Gastrocnemius medialis (tissue), 4 donors: Measurements from ENCODE around the gene DGKG. TPM values are rescaled to one million over a fixed set of nuclear protein-coding genes. Genes with fewer than 3 reads are reported as not detected.
A peak's percentile ranks its signal among the peaks of the same experiment; 100 is the strongest.

Experiments
- ATAC-seq, 2 donors: fragments of 150-250 bp; one replicate each; pipeline ENCODE4 v1.9.1; 2016
- DNase-seq, 2 donors: peaks; one replicate each; pipeline ENCODE4 v3.0.0-alpha.2; 2019
- H3K27ac ChIP-seq, 4 donors: fragments of 200-600 bp; sonication (generic); 1 replicate in 1 of 4; 2 replicates in 3 of 4; pipeline ENCODE4 v1.5.1; 2016 to 2018; ENCODE audit warnings: mild to moderate bottlenecking in 2 of 4, moderate library complexity in 1 of 4
- H3K27me3 ChIP-seq, 3 donors: fragments of 200-600 bp; sonication (generic) in 2 of 3; 1 replicate in 1 of 3; 2 replicates in 2 of 3; pipeline versions ENCODE4 v1.5.1 to v1.6.0; 2016 to 2019; ENCODE audit warnings: mild to moderate bottlenecking in 1 of 3, moderate library complexity in 1 of 3
- H3K36me3 ChIP-seq, 2 donors: fragments of 200-600 bp; sonication (generic) in 1 of 2; one replicate each; pipeline ENCODE4 v1.5.1; 2017 to 2018
- H3K4me1 ChIP-seq, 2 donors: fragments of 200-600 bp; sonication (generic) in 1 of 2; one replicate each; pipeline ENCODE4 v1.5.1; 2016 to 2017; ENCODE audit warnings: mild to moderate bottlenecking in 2 of 2
- H3K4me3 ChIP-seq, 4 donors: fragments of 200-600 bp; sonication (generic) in 3 of 4; 1 replicate in 1 of 4; 2 replicates in 3 of 4; pipeline ENCODE4 v1.5.1; 2016 to 2019; ENCODE audit warnings: mild to moderate bottlenecking in 2 of 4
- H3K9me3 ChIP-seq, 3 donors: fragments of 200-600 bp; sonication (generic) in 2 of 3; 1 replicate in 1 of 3; 2 replicates in 2 of 3; pipeline ENCODE4 v1.5.1; 2016 to 2019
- POLR2A ChIP-seq, 2 donors: fragments of 450-650 bp; IDR thresholded peaks; one replicate each; pipeline ENCODE4 v1.6.1; 2017; ENCODE audit warnings: antibody characterized with exemption in 2 of 2, mild to moderate bottlenecking in 2 of 2, moderate library complexity in 2 of 2
- in situ Hi-C, 4 donors: fragments of 200-750 bp; cut with MboI; loops; one replicate each; pipeline versions ENCODE4 v1.15.0 to v1.8.0; 2017; ENCODE audit warnings: low sequenced_read_pairs in 4 of 4
- intact Hi-C: fragments of 100-400 bp; cut with DNase I; formaldehyde crosslinking; loops from one replicate; pipeline ENCODE4 v1.15.1; 2023; ENCODE audit warnings: low total_unique reads
- total RNA-seq, 4 donors: library from RNA; depleted of rRNA; stranded (reverse); fragments of >200 nt; gene quantifications; one replicate each; pipeline versions ENCODE4 v1.1.0 to v1.2.3, GENCODE V29; 2016
- TF ChIP-seq, protein P1 (sequence below), 5 experiments: fragments of 450-650 bp in 3 of 5; fragments of 200-600 bp in 2 of 5; sonication (generic) in 2 of 5; IDR thresholded peaks in 4 of 5; conservative IDR thresholded peaks in 1 of 5; 1 replicate in 4 of 5; 2 replicates in 1 of 5; pipeline ENCODE4 v1.5.1; 2016 to 2019; ENCODE audit warnings: antibody characterized with exemption in 5 of 5, mild to moderate bottlenecking in 3 of 5, moderate library complexity in 3 of 5

Gene DGKG
- total RNA-seq, 4 donors from 2014 or later: 5.0 to 11.2 (median 7.7) TPM

DNA sequence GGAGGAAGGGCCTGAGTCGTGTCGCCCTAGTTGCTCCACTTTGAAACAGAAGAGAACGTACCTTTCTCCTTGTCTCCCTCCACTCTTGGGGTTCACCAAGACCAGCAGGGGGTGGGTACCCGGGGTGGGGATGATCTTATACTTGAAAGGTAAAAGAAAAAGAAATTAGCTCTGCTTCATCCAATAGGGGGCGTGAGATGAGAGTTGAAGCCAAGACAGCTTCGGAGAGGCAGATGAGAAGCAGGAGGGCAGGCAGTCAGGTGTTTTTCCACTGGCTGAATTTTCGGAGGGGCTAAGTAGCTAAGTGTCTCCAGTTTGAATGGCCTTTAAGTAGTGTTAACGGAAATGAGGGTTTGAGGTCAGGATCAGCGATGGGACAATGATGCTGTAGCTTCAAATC lies 100.4 kb downstream of the DGKG start:
- Histone ChIP-seq H3K4me3 (no peak overlapping the region), H3K36me3 (no peaks in the 10 kb centered on the region), H3K27me3 (no peaks in the 10 kb centered on the region), H3K27ac (no peak overlapping the region), H3K9me3 (no peaks in the 10 kb centered on the region), H3K4me1 (no peaks in the 10 kb centered on the region)
- in situ Hi-C loops (loop anchor here in 1 of 4 donors (5.0 kb wide), 1 partner anchor 276 kb away; no protein-coding TSS in a partner anchor), intact Hi-C loops (loop anchor here (5.0 kb wide), 1 partner anchor 279 kb away; no protein-coding TSS in a partner anchor)
- TF ChIP-seq, protein P1, sequence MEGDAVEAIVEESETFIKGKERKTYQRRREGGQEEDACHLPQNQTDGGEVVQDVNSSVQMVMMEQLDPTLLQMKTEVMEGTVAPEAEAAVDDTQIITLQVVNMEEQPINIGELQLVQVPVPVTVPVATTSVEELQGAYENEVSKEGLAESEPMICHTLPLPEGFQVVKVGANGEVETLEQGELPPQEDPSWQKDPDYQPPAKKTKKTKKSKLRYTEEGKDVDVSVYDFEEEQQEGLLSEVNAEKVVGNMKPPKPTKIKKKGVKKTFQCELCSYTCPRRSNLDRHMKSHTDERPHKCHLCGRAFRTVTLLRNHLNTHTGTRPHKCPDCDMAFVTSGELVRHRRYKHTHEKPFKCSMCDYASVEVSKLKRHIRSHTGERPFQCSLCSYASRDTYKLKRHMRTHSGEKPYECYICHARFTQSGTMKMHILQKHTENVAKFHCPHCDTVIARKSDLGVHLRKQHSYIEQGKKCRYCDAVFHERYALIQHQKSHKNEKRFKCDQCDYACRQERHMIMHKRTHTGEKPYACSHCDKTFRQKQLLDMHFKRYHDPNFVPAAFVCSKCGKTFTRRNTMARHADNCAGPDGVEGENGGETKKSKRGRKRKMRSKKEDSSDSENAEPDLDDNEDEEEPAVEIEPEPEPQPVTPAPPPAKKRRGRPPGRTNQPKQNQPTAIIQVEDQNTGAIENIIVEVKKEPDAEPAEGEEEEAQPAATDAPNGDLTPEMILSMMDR (IDR thresholded peaks at IDR 0.05 in 4 of 5, conservative IDR thresholded peaks at IDR 0.05 in 1 of 5): no peak
- no peak for TF ChIP-seq POLR2A (IDR thresholded peaks at IDR 0.05)
- DNase-seq: no peak
- no peak for ATAC-seq

DNA sequence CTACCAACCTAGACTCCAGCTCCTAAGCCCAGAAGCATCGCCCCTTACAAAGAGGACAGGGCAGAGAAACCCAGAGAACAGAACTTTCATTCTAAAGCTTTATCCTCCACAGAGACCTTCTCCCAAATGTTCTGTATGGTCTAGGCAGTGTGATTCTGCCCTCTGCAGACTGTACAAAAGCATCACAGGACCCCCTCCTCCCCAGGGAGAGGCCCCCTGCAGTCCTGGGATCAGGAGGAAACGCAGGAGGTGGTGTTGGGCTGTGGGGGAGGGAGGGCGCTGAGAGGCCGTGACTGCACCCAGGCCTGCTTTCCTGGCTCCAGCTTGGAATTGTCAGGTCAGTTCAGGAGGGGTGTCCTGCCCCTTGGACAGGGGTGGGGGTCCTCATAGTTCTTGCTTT lies 101.3 kb downstream of the DGKG start:
- intact Hi-C loops (loop anchor here (5.0 kb wide), 1 partner anchor 278 kb away; no protein-coding TSS in a partner anchor), in situ Hi-C loops (loop anchor here in 1 of 4 donors (5.0 kb wide), 1 partner anchor 277 kb away; no protein-coding TSS in a partner anchor)
- DNase-seq (no peak), ATAC-seq (no peak)
- no peaks in the 10 kb centered on the region for H3K4me1 ChIP-seq
- no peaks in the 10 kb centered on the region for H3K36me3 ChIP-seq
- H3K27me3 ChIP-seq: no peaks in the 10 kb centered on the region
- H3K9me3 ChIP-seq: no peaks in the 10 kb centered on the region
- TF ChIP-seq, protein P1 (IDR thresholded peaks at IDR 0.05 in 4 of 5, conservative IDR thresholded peaks at IDR 0.05 in 1 of 5): no peak
- no peak for TF ChIP-seq POLR2A (IDR thresholded peaks at IDR 0.05)
- H3K27ac ChIP-seq: no peak overlapping the region
- H3K4me3 ChIP-seq: no peak overlapping the region

DNA sequence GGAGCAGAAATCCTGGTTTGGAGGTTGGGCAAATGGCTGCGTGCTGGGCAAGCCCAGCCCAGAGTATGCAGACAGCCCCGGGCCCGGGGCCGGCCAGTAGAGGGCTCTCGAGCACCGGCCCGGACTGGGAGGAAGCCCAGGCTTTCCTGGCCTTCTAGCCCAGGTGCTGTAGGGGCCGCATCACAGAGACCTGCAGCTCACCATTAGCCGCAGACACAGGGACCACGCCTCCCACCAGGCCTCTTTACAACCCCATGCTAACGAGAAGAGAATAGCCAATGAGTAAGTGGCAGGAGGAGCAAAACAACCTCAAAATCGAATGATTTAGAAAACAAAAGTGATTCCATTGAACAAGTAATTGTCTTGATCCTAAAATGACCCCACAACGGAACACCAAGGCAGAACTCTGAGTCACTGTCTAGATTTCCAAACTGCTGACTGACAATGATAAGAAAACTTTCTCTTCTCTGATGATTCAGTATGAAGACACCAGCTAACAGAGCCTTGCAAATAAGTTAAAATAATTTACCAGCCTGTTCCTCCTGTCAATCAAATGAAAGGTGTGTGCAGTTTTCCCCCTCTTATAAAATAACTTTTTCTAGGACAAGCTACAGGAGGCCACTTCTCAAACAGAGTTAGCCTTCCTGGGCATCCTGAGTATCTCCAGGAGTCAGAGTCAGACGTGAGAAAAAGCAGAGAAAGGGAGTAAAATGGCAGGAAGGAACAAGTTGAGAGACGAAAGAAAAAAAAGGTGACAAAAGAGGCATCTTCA lies 102.2 kb downstream of the DGKG start:
- Histone ChIP-seq H3K27ac (no peak overlapping the region), H3K9me3 (no peaks in the 10 kb centered on the region), H3K4me3 (no peak overlapping the region), H3K36me3 (no peaks in the 10 kb centered on the region), H3K27me3 (no peaks in the 10 kb centered on the region), H3K4me1 (no peaks in the 10 kb centered on the region)
- TF ChIP-seq, protein P1 (IDR thresholded peaks at IDR 0.05 in 4 of 5, conservative IDR thresholded peaks at IDR 0.05 in 1 of 5): peak; percentile 40 to 86 (median 68)
- TF ChIP-seq POLR2A (IDR thresholded peaks at IDR 0.05): no peak
- in situ Hi-C loops (loop anchor here (5.0 to 10.0 kb wide), 3 partner anchors 275 to 285 kb away; partner anchors contain the start of gene CRYGS (in 1 of the 4)), intact Hi-C loops (loop anchor here (1.0 to 5.0 kb wide), 2 partner anchors 277 to 281 kb away; no protein-coding TSS in a partner anchor)
- DNase-seq (peak; percentile 14 to 48), ATAC-seq (peak; percentile 69 to 89)

DNA sequence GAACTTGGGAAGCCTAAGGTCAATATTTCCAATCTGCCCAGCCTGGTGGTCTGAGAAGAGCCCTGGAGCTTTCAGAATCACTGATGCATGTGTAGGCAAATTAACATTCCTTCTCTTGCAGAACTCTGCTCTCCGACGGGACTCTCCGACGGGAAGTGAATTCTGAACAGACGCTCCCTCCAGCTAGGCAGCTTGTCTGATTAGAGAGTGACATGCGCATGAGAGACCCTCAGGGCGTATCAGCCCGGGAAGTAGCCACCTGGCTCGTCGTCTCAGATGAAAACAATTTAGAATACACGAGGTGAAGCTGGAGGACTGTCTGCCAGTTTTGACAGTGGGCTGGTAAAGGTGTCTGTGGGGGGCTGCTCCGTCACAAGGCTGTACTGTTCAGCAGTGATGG lies 103.1 kb downstream of the DGKG start:
- in situ Hi-C loops: loop anchor here in 3 of 4 donors (5.0 to 10.0 kb wide), 3 partner anchors 276 to 286 kb away; partner anchors contain the start of gene CRYGS (in 1 of the 3)
- DNase-seq: no peak
- no peaks in the 10 kb centered on the region for H3K27me3 ChIP-seq
- H3K4me3 ChIP-seq: no peak overlapping the region
- no peak overlapping the region for H3K27ac ChIP-seq
- H3K4me1 ChIP-seq: no peaks in the 10 kb centered on the region
- no peaks in the 10 kb centered on the region for H3K9me3 ChIP-seq
- intact Hi-C loops: loop anchor here (1.0 kb wide), 1 partner anchor 281 kb away; no protein-coding TSS in a partner anchor
- ATAC-seq: no peak
- no peak for TF ChIP-seq POLR2A (IDR thresholded peaks at IDR 0.05)
- no peaks in the 10 kb centered on the region for H3K36me3 ChIP-seq

DNA sequence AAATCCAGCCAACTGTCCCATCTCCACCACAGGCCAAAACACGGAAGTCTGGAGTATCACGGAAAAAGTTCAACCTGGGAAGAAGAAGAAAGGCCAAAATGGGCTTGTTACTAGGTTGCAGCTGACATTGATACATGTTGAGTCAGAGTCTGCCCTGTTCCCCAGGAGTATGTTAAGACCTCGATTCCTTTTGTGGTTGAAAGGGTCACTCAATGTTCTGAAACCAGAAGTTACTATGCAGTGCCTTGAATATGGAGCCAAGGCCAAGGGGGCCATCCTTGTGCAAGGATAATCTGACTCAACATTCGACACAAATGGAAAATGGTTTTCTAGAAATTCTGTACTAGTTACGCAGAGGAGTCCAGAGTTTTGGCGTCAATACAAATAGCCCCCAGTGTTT lies 104.2 kb downstream of the DGKG start:
- no peak for DNase-seq
- no peak overlapping the region for H3K4me3 ChIP-seq
- in situ Hi-C loops (loop anchor here in 3 of 4 donors (5.0 to 10.0 kb wide), 3 partner anchors 277 to 287 kb away; partner anchors contain the start of gene CRYGS (in 1 of the 3)), intact Hi-C loops (no loop called here)
- no peaks in the 10 kb centered on the region for H3K27me3 ChIP-seq
- no peak overlapping the region for H3K27ac ChIP-seq
- ATAC-seq: no peak
- TF ChIP-seq, protein P1 (IDR thresholded peaks at IDR 0.05 in 4 of 5, conservative IDR thresholded peaks at IDR 0.05 in 1 of 5): no peak
- no peak for TF ChIP-seq POLR2A (IDR thresholded peaks at IDR 0.05)
- no peaks in the 10 kb centered on the region for H3K9me3 ChIP-seq
- H3K36me3 ChIP-seq: no peaks in the 10 kb centered on the region
- H3K4me1 ChIP-seq: no peaks in the 10 kb centered on the region
